Chondrocyte (in vitro differentiated cells): ENCODE data around the gene PCGF1. TPM values are rescaled to one million over a fixed set of nuclear protein-coding genes. Genes with fewer than 3 reads are reported as not detected.

Source experiments
- DNase-seq: peaks from one replicate; pipeline ENCODE4 v3.0.0; 2021; ENCODE audit warnings: mixed read lengths, low spot score
- H3K27ac Mint-ChIP-seq: one replicate; pipeline ENCODE4 v1.8.0; 2021; ENCODE audit warnings: mild to moderate bottlenecking, moderate library complexity, mixed read lengths; ENCODE audit not compliant: unreplicated experiment
- H3K27me3 Mint-ChIP-seq: 2 replicates; pipeline ENCODE4 v1.8.0; 2021; ENCODE audit warnings: low read depth, mixed read lengths
- H3K36me3 Mint-ChIP-seq: 2 replicates; pipeline ENCODE4 v1.8.0; 2021; ENCODE audit warnings: low read depth, mixed read lengths
- H3K4me1 Mint-ChIP-seq: 2 replicates; pipeline ENCODE4 v1.8.0; 2021; ENCODE audit warnings: low read depth, mild to moderate bottlenecking, mixed read lengths
- H3K4me3 Mint-ChIP-seq: one replicate; pipeline ENCODE4 v1.8.0; 2021; ENCODE audit warnings: mild to moderate bottlenecking, moderate library complexity, mixed read lengths; ENCODE audit not compliant: unreplicated experiment
- H3K9me3 Mint-ChIP-seq: 2 replicates; pipeline ENCODE4 v1.8.0; 2021; ENCODE audit warnings: low read depth, mixed read lengths
- CTCF ChIP-seq: fragments of 200-600 bp; sonication (generic); IDR thresholded peaks from 2 replicates; pipeline ENCODE4 v1.5.0; 2021; ENCODE audit warnings: antibody characterized with exemption, mild to moderate bottlenecking, moderate library complexity
- total RNA-seq: library from RNA; stranded (reverse); gene quantifications from 3 replicates; pipeline ENCODE4 v1.2.1, GENCODE V29; 2021

PCGF1 gene
- total RNA-seq, 1 donor from 2014 or later, result 30.7 TPM

DNA sequence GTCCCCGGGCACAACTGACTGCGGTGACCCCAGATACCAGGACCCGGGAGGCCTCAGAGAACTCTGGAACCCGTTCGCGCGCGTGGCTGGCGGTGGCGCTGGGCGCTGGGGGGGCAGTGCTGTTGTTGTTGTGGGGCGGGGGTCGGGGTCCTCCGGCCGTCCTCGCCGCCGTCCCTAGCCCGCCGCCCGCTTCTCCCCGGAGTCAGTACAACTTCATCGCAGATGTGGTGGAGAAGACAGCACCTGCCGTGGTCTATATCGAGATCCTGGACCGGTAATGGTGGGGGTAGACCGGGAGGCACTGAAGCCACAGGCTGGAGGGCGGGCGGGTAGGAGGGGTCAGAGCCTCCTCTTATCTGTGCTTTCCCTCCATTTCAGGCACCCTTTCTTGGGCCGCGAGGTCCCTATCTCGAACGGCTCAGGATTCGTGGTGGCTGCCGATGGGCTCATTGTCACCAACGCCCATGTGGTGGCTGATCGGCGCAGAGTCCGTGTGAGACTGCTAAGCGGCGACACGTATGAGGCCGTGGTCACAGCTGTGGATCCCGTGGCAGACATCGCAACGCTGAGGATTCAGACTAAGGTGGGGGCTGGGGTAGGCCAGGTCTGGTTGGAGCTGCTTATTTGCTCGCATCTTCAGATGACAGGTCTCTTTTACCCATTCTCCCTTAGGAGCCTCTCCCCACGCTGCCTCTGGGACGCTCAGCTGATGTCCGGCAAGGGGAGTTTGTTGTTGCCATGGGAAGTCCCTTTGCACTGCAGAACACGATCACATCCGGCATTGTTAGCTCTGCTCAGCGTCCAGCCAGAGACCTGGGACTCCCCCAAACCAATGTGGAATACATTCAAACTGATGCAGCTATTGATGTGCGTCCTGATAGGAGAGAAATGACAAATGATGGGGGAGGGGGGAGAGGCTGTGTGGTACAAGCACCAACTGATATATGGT lies 23.0 kb upstream of the PCGF1 start:
- no peaks in the 10 kb centered on the region for H3K27me3 Mint-ChIP-seq
- DNase-seq, result peak; percentile 92
- H3K9me3 Mint-ChIP-seq, result no peaks in the 10 kb centered on the region
- peaks cover 27% of the 10 kb centered on the region for H3K36me3 Mint-ChIP-seq
- peak; percentile 11 for TF ChIP-seq CTCF
- peak overlapping the region; percentile 89 for H3K27ac Mint-ChIP-seq
- peak overlapping the region; percentile 98 for H3K4me3 Mint-ChIP-seq
- H3K4me1 Mint-ChIP-seq, result peaks cover 40% of the 10 kb centered on the region

- DNase-seq, result peak; percentile 100
- Mint-ChIP-seq H3K27ac (peak within 1 kb of the TSS; percentile 95), H3K4me1 (peaks cover 40% of the 10 kb centered on the region), H3K27me3 (no peaks in the 10 kb centered on the region), H3K9me3 (no peaks in the 10 kb centered on the region), H3K36me3 (peaks cover 27% of the 10 kb centered on the region), H3K4me3 (peak within 1 kb of the TSS; percentile 98)
- no peak for TF ChIP-seq CTCF
Observed at GRCh38 chr2:74529357-74530238, 22.1 kb upstream of the PCGF1 start, which contains the start of the genes AUP1 and HTRA2. TSS of gene AUP1 (minus strand) at chr2:74529706. CDS start at chr2:74529629, 77 bp downstream. TSS of gene HTRA2 (plus strand) at chr2:74529933. CDS start at chr2:74530007, 74 bp downstream.

GRCh38 chr2:74528600-74529356 lies 21.3 kb upstream of the PCGF1 start:
- Mint-ChIP-seq H3K9me3 (no peaks in the 10 kb centered on the region), H3K27ac (peak overlapping the region; percentile 95), H3K4me3 (peak overlapping the region; percentile 98), H3K36me3 (peaks cover 23% of the 10 kb centered on the region), H3K4me1 (peaks cover 40% of the 10 kb centered on the region), H3K27me3 (no peaks in the 10 kb centered on the region)
- DNase-seq, result peak; percentile 72
- no peak for TF ChIP-seq CTCF

GRCh38 chr2:74527741-74528140 lies 20.2 kb upstream of the PCGF1 start:
- Mint-ChIP-seq H3K4me1 (peaks cover 39% of the 10 kb centered on the region), H3K36me3 (peaks cover 20% of the 10 kb centered on the region), H3K4me3 (peak overlapping the region; percentile 98), H3K9me3 (no peaks in the 10 kb centered on the region), H3K27me3 (peaks cover 2% of the 10 kb centered on the region), H3K27ac (no peak overlapping the region)
- peak; percentile 77 for DNase-seq
- no peak for TF ChIP-seq CTCF
